HG03066 (cell line): ENCODE measurements around the gene RFX4.
"Not testable (repeated sequence)": the region's sequence is repeated elsewhere in the genome, so short reads cannot be mapped to it uniquely, and the experiment has no call there.

Experiments
- ATAC-seq: cut with Tn5 transposase; IDR thresholded peaks from one replicate; pipeline ENCODE4 v1.9.1; 2021; ENCODE audit warnings: low read depth; ENCODE audit not compliant: unreplicated experiment

The RFX4 gene

GRCh38 chr12:106685381-106685780 is 102.6 kb downstream of the RFX4 start:
- ATAC-seq: no peak

GRCh38 chr12:106687672-106688071 is 104.9 kb downstream of the RFX4 start:
- ATAC-seq: no peak

GRCh38 chr12:106690569-106691305 is 107.9 kb downstream of the RFX4 start:
- no peak for ATAC-seq

GRCh38 chr12:106692033-106692432 is 109.2 kb downstream of the RFX4 start:
- not testable (repeated sequence) for ATAC-seq

- no peak for ATAC-seq
Measured at GRCh38 chr12:106692896-106693820, 110.4 kb downstream of the RFX4 start.

GRCh38 chr12:106696071-106696470 is 113.3 kb downstream of the RFX4 start:
- no peak for ATAC-seq

GRCh38 chr12:106696681-106697417 is 114.0 kb downstream of the RFX4 start:
- no peak for ATAC-seq

- no peak for ATAC-seq
Measured at GRCh38 chr12:106704081-106704480, 121.3 kb downstream of the RFX4 start.

- ATAC-seq: no peak
Measured at GRCh38 chr12:106705971-106706370, 123.2 kb downstream of the RFX4 start.

- no peak for ATAC-seq
Measured at GRCh38 chr12:106709068-106709511, 126.3 kb downstream of the RFX4 start.

- ATAC-seq: no peak
Measured at GRCh38 chr12:106710143-106710893, 127.5 kb downstream of the RFX4 start.

- ATAC-seq: no peak
Measured at GRCh38 chr12:106711316-106711715, 128.5 kb downstream of the RFX4 start.

GRCh38 chr12:106712768-106713167 is 130.0 kb downstream of the RFX4 start:
- no peak for ATAC-seq

GRCh38 chr12:106714926-106715325 is 132.1 kb downstream of the RFX4 start:
- ATAC-seq: no peak

GRCh38 chr12:106715582-106715981 is 132.8 kb downstream of the RFX4 start:
- no peak for ATAC-seq

GRCh38 chr12:106717673-106718072 is 134.9 kb downstream of the RFX4 start:
- no peak for ATAC-seq

GRCh38 chr12:106719879-106720278 is 137.1 kb downstream of the RFX4 start:
- ATAC-seq: no peak

- ATAC-seq: no peak
Measured at GRCh38 chr12:106720696-106721095, 137.9 kb downstream of the RFX4 start.

- no peak for ATAC-seq
Measured at GRCh38 chr12:106721915-106722314, 139.1 kb downstream of the RFX4 start.

- ATAC-seq: no peak
Measured at GRCh38 chr12:106722837-106723236, 140.0 kb downstream of the RFX4 start.
